ENCODE results near the gene SLIT1. TPM values are rescaled to one million over a fixed set of nuclear protein-coding genes. Genes with fewer than 3 reads are reported as not detected.

SLIT1 gene
- polyA plus RNA-seq, 1 donor (not counting 4 experiments of a cell fraction or from before 2014, with no cell fraction given) = 0.01 TPM

- Histone ChIP-seq H3K27me3 (ENCODE audit: control insufficient read depth, extremely low read depth, insufficient read depth, low read length) (peaks cover 29% of the 10 kb centered on the region), H3K4me2 (ENCODE audit: control insufficient read depth, extremely low read depth, insufficient read depth, low read depth, low read length) (no peak overlapping the region), H4K20me1 (ENCODE audit: control insufficient read depth, extremely low read depth, insufficient read depth, low read length) (no peaks in the 10 kb centered on the region), H3K4me3 (ENCODE audit: control insufficient read depth in 2 of 3, extremely low read depth in 1 of 3, insufficient read depth in 2 of 3, low read depth in 1 of 3, low read length in 3 of 3) (no peak overlapping the region), H3K79me2 (ENCODE audit: control insufficient read depth, insufficient read depth, low read length) (no peaks in the 10 kb centered on the region), H3K27ac (ENCODE audit: control insufficient read depth, insufficient read depth, low read length) (no peak overlapping the region), H3K9me1 (ENCODE audit: control insufficient read depth, extremely low read depth, insufficient read depth, low read length) (no peaks in the 10 kb centered on the region), H3K36me3 (ENCODE audit: control insufficient read depth in 2 of 2, extremely low read depth in 1 of 2, insufficient read depth in 2 of 2, low read length in 2 of 2) (no peaks in the 10 kb centered on the region), H3K9me3 (ENCODE audit: control insufficient read depth, low read depth, low read length) (no peaks in the 10 kb centered on the region), H3K4me1 (ENCODE audit: control insufficient read depth, extremely low read depth, insufficient read depth, low read length) (no peaks in the 10 kb centered on the region), H2AFZ (ENCODE audit: control insufficient read depth, low read length) (no peak overlapping the region), H3K9ac (ENCODE audit: control insufficient read depth, extremely low read depth, insufficient read depth, low read length) (no peak overlapping the region)
- dilution Hi-C loops (cut with MboI; ENCODE audit: extremely low pct_ligation_motif_present, low sequenced_read_pairs) = no loop called here
- FAIRE-seq (no peak), DNase-seq (ENCODE audit: low read depth, low spot score) (no peak)
- TF ChIP-seq CTCF (optimal IDR thresholded peaks at IDR 0.05 in 1 of 3, IDR thresholded peaks at IDR 0.05 in 1 of 3, conservative IDR thresholded peaks at IDR 0.05 in 1 of 3; ENCODE audit: extremely low read depth in 1 of 3, insufficient read depth in 2 of 3, low read length in 3 of 3) = no peak
- TF ChIP-seq EZH2 (IDR thresholded peaks at IDR 0.05; ENCODE audit: low read length) = no peak
Measured at GRCh38 chr10:97140902-97141745, 44.6 kb downstream of the SLIT1 start.

- H3K27me3 ChIP-seq (ENCODE audit: control insufficient read depth, extremely low read depth, insufficient read depth, low read length) = peaks cover 29% of the 10 kb centered on the region
- dilution Hi-C loops (cut with MboI; ENCODE audit: extremely low pct_ligation_motif_present, low sequenced_read_pairs) = no loop called here
- H3K4me2 ChIP-seq (ENCODE audit: control insufficient read depth, extremely low read depth, insufficient read depth, low read depth, low read length) = no peak overlapping the region
Measured at GRCh38 chr10:97140049-97140846, 45.5 kb downstream of the SLIT1 start.

More at GRCh38 chr10:97140049-97140846, 45.5 kb downstream of the SLIT1 start:
- TF ChIP-seq CTCF (optimal IDR thresholded peaks at IDR 0.05 in 1 of 3, IDR thresholded peaks at IDR 0.05 in 1 of 3, conservative IDR thresholded peaks at IDR 0.05 in 1 of 3; ENCODE audit: extremely low read depth in 1 of 3, insufficient read depth in 2 of 3, low read length in 3 of 3) (no peak), EZH2 (IDR thresholded peaks at IDR 0.05; ENCODE audit: low read length) (no peak)
- Histone ChIP-seq H4K20me1 (ENCODE audit: control insufficient read depth, extremely low read depth, insufficient read depth, low read length) (no peaks in the 10 kb centered on the region), H3K36me3 (ENCODE audit: control insufficient read depth in 2 of 2, extremely low read depth in 1 of 2, insufficient read depth in 2 of 2, low read length in 2 of 2) (no peaks in the 10 kb centered on the region), H3K4me1 (ENCODE audit: control insufficient read depth, extremely low read depth, insufficient read depth, low read length) (no peaks in the 10 kb centered on the region), H3K9ac (ENCODE audit: control insufficient read depth, extremely low read depth, insufficient read depth, low read length) (no peak overlapping the region), H3K27ac (ENCODE audit: control insufficient read depth, insufficient read depth, low read length) (no peak overlapping the region), H3K9me1 (ENCODE audit: control insufficient read depth, extremely low read depth, insufficient read depth, low read length) (no peaks in the 10 kb centered on the region), H3K4me3 (ENCODE audit: control insufficient read depth in 2 of 3, extremely low read depth in 1 of 3, insufficient read depth in 2 of 3, low read depth in 1 of 3, low read length in 3 of 3) (no peak overlapping the region), H3K79me2 (ENCODE audit: control insufficient read depth, insufficient read depth, low read length) (no peaks in the 10 kb centered on the region), H2AFZ (ENCODE audit: control insufficient read depth, low read length) (no peak overlapping the region), H3K9me3 (ENCODE audit: control insufficient read depth, low read depth, low read length) (no peaks in the 10 kb centered on the region)
- FAIRE-seq = no peak
- no peak for DNase-seq (ENCODE audit: low read depth, low spot score)

Data from keratinocyte (primary cell).